NCI-H146 treated with DMSO at 0.1 percent for 48 hours (cell line): Measurements from ENCODE around the gene ZMYND8.

Source experiments
- DNase-seq: peaks from one replicate; lab custom pipeline; 2025; ENCODE audit not compliant: unreplicated experiment; lab: John Stamatoyannopoulos, UW

The ZMYND8 gene

DNA sequence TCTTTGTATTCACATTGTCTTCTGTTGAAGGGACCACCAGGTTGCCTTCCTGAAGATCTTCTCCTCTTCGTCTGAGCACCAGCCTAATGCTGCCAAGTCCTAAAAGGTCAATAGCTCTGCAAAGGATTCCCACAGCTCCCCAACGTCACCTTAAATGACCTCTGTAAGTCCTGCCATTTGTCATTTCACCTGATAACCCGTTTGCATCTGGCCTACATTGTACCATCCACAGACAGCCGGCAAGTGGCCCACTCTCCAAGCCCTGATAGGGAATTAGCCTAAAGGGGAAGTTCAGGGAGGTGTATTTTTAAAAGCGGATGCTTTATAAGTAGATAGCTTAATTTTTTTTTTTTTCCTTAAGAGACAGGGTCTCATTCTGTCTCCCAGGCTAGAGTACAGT, 127.8 kb downstream of the ZMYND8 start:
- DNase-seq, result no peak

DNA sequence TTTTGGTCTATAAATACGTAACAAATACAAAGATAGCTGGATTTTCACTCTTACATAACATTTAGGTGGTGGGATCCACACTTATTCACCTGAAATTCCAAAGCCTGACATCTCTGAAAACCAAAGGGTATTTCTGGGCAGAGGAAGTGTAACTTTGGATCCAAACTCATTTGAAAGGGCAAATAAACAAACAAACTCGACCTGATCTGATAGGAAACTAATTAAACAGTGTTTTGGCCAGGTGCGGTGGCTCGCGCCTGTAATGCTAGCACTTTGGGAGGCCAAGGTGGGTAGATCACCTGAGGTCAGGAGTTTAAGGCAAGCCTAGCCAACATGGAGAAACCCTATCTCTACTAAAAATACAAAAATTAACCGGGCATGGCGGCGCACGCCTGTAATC, 128.9 kb downstream of the ZMYND8 start:
- DNase-seq, result no peak

GRCh38 chr20:47227119-47227518, 129.4 kb downstream of the ZMYND8 start:
- no peak for DNase-seq

- no peak for DNase-seq
Observed at GRCh38 chr20:47225458-47225857, 131.0 kb downstream of the ZMYND8 start.

- DNase-seq, result no peak
Observed at GRCh38 chr20:47224857-47225256, 131.6 kb downstream of the ZMYND8 start.

DNA sequence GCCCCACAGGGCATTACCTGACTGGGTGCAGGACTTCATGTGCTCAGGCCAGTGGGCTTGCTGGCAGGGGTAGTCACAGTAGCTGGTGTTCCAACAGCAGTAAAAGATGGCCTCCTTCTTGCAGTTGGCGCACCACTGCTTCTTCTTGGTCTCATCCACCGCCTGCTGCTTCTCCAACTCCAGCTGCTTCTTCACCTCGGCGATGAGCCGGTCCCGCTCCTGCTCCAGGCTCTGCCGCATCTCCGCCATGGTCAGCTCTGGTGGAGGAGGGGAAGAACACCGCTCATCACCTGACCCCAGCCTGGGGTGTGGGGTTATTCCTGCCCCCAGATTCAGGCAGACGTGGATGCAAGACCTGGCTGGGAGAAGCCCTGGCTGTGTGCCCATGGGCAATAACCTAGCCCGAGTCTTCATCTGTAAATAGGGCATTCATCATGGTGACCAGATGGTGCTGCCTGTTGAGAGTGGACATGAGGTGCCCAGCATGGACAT, 132.2 kb downstream of the ZMYND8 start:
- no peak for DNase-seq

DNA sequence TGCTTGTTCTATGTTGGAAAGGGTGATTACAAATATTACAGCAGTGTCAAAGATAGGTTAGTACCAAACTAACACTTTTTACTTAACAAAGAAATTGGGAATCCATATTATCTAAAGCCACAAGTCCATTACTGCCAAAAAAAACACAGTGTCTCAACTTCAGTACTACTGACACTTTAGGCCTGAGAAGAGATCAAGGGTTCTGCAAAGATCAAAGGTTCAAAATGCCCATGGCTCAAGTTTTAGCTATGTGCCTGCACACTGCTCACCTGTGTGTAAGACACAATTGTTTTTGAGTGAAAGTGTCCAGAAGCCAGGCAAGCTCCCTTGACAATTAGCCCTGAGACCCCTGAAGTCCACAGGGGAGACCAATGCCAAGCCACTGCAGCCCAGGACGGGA, 132.6 kb downstream of the ZMYND8 start:
- no peak for DNase-seq

DNA sequence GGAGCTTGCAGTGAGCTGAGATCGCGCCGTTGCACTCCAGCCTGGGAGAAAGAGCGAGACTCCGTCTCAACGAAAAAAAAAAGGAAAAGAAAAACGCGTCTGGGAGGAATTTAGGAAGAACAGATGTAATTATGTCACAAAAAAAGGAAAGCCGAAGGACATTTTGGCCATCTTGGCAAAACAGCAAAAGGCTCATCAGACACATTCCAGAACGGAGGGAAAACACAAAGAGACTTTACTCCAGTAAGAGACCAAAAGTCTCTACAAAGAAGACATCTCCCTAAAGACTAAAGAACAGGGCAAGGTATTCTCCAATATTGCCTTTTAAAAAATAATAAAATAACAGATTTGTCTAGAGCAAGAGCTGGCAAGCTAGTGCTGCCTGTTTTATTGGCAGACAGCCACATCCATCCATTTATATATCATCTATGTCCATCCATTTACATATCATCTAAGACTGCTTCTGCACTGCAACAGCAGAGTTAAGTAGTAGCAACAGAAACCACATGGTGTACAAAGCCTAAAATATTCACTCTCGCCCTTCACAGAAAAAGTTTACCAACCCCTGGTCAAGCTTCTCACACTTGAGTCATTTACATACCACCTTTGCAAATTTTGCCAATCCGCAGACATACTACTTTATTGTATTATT, 133.9 kb downstream of the ZMYND8 start:
- DNase-seq, result no peak

DNA sequence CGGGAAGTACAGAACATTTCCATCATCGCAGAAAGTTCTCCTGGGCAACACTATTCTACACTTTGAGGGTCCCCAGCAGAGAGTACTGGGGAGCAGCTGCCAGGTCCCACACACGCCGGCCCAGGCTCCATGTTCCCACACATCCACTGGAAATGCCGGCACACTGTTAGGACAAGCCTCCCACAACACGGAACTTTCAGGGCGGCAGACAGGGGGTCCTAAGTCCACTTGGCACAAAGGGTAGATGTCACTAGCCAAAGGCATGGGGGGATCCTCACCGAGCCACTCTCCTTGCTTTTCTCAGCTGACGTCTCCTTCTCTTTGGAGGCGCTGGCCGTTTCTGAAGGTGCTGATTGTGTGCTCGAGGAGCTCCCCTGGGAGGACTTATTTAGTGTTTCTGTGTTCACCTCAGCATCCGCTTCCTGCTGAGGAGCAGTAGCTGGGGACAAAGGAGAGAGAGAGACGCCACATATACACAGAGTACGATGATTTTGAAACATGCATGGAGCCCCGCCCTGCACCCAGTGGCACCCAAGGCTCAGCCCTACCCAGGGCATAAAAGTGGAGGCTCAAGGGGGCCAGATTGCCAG, 135.4 kb downstream of the ZMYND8 start:
- no peak for DNase-seq

- peak; percentile 35 for DNase-seq
Observed at GRCh38 chr20:47220161-47220582, 136.3 kb downstream of the ZMYND8 start.

DNA sequence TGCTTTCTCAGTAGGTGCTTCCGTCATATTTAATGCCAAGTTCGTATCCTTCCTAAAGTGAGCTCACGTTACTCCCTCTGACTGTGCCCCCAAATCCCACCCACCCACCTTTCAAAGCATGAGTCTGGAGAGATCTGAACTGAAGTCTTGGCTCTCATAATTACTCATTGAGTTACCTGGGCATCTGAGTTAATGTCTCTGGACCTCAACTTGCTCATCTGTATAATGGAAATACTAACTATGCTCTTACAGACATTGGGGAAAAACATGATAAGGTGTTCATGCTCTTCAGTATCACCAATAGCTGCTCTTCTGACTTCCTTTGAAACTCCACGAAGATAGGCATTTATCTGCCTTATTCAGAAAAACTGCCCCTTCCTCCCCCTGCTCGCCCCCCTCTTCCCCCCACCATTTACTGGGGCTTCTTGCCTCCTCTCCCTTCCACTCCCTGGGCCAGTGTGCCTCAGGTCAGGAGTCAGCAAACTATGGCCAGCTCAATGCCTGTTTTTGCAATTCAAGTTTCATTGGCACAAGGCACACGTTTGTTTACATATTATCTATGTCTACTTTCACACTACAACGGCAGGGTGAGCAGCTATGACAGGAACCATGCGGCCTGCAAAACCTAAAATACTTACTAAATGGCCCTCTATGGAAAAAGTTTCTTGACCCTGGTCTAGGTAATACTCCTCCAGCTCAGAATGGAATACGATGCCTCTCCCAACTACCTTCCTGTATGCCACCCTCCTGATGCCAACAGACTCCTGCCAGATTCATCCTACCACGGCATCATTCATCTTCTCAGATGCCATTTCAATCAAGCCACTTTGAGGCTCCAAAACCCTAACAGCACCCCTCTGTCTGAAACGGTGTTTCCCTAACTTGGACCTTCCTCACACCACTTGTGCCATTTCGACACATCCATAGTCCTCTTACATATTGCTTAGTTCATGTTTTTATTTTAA, 138.7 kb downstream of the ZMYND8 start:
- no peak for DNase-seq

GRCh38 chr20:47216819-47217410, 139.6 kb downstream of the ZMYND8 start:
- DNase-seq, result no peak

DNA sequence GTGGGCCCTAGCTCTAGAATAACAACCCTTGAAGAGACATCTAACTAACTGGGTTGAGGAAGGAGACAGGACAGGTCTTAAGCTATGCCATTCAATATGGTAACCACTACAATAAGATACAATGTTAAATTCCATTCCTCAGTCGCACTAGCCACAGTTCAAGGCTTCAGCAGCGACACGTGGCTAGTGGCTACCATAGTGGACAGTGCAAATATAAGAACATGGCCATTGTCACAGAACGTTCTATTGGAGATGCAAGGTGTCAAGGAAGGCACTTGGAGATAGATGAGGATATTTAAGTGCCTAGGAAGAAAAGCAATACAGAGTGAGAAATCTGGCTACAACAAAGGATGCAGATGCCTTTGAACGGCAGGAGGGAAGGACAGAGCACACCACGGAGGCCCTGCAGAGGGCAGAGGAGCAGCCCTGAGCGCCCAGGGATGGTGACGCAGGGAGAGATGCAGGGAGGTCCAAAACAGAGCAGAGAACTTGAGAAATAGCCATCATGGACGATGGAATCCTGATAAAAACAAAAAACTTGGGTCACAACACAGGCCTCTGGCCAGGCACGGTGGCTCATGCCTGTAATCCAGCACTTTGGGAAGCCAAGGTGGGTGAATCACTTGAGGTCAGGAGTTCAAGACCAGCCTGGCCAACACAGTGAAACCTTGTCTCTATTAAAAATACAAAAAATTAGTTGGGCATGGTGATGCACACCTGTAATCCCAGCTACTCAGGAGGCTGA, 140.7 kb downstream of the ZMYND8 start:
- DNase-seq, result no peak

GRCh38 chr20:47213966-47214365, 142.5 kb downstream of the ZMYND8 start:
- no peak for DNase-seq

DNA sequence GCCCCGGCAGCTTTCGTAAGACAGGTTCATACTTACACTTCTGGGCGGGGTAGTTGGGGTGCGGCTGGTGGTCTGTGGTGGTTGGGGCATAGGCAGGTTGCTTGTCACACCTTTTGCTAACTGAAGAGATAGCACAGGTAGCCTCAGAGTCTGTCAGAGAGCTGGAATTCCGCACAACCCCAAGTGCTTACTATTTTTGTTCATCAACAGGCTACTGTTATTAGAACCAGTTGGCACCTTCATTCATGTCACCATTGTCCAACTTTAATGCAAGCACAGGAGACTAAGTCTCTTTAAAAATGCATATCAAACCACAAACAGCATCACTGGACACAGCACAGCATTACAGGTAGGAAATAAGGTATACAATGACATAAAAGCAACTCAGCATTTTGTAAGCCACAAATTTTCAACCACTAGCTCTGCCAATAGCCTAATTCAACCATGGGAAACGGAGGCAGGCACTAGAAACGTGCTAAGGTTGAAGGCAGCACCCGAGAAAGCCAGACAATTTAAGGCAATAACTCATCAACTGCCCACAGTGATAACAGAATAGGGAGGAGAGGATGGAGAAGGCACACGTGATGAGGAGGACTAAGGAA, 143.8 kb downstream of the ZMYND8 start:
- DNase-seq, result no peak

- no peak for DNase-seq
Observed at GRCh38 chr20:47211036-47211435, 145.5 kb downstream of the ZMYND8 start.

DNA sequence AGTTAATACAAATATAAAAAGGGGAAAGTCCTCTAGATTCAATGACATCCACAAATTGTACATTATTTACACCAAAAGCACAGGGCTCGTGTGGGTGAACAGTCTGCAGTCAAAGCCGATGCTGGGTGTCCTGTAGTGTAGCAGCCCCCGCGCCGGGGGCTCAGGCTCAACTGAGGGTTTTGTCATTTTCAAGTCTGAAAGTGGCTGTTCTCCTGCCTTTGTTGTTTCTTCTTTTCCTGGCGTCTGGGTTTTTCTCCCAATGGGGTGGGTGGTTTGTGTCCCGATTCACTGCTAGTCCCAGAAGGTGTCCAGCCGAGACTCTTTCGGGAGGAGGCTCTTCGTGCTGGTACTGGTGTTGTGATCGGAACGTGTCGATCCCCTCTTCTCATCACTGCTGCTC, 146.0 kb downstream of the ZMYND8 start:
- no peak for DNase-seq

GRCh38 chr20:47209982-47210381, 146.5 kb downstream of the ZMYND8 start:
- DNase-seq, result no peak

DNA sequence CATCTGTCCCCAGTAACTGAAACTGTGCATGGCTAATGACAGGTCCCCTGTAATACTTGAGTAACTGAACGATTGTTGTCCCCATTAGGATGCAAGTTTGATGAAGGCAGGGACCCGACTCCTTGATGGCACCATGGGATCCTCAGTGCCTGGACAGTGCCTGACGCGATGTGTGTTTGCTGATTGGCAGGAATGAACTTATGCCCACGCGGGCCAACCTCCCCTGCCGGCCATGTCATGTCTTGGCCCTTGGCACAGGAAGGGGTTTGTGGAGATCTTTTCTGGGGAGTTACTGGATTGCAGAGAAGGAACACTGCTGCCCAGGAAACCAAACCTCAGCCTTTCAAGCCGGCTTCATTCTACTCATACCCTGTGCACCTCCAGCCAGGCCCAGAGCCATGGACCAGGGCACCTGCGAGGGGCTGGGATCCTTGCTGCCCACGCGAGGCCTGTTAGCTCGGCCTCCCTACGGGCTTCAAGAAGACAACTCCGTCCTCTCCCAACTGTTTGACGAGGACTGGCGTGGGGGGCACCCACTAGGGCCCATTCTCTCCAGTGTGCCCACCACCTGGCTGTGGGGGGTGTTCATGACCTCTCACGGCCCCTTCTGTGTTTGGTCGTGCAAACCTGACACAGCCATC, 147.8 kb downstream of the ZMYND8 start:
- DNase-seq, result no peak
